Cerebellar nuclear complex (tissue), 1 donor: ENCODE results near the gene HEATR1.
A peak's percentile ranks its signal among the peaks of the same experiment; 100 is the strongest.
"Not testable (repeated sequence)": the region's sequence is repeated elsewhere in the genome, so short reads cannot be mapped to it uniquely, and the experiment has no call there.

Experiments
- DNase-seq, 2 experiments: peaks; one replicate each; lab custom pipeline; 2025; lab: John Stamatoyannopoulos, UW

HEATR1 gene, protein sequence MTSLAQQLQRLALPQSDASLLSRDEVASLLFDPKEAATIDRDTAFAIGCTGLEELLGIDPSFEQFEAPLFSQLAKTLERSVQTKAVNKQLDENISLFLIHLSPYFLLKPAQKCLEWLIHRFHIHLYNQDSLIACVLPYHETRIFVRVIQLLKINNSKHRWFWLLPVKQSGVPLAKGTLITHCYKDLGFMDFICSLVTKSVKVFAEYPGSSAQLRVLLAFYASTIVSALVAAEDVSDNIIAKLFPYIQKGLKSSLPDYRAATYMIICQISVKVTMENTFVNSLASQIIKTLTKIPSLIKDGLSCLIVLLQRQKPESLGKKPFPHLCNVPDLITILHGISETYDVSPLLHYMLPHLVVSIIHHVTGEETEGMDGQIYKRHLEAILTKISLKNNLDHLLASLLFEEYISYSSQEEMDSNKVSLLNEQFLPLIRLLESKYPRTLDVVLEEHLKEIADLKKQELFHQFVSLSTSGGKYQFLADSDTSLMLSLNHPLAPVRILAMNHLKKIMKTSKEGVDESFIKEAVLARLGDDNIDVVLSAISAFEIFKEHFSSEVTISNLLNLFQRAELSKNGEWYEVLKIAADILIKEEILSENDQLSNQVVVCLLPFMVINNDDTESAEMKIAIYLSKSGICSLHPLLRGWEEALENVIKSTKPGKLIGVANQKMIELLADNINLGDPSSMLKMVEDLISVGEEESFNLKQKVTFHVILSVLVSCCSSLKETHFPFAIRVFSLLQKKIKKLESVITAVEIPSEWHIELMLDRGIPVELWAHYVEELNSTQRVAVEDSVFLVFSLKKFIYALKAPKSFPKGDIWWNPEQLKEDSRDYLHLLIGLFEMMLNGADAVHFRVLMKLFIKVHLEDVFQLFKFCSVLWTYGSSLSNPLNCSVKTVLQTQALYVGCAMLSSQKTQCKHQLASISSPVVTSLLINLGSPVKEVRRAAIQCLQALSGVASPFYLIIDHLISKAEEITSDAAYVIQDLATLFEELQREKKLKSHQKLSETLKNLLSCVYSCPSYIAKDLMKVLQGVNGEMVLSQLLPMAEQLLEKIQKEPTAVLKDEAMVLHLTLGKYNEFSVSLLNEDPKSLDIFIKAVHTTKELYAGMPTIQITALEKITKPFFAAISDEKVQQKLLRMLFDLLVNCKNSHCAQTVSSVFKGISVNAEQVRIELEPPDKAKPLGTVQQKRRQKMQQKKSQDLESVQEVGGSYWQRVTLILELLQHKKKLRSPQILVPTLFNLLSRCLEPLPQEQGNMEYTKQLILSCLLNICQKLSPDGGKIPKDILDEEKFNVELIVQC (N-terminal part only)

DNA sequence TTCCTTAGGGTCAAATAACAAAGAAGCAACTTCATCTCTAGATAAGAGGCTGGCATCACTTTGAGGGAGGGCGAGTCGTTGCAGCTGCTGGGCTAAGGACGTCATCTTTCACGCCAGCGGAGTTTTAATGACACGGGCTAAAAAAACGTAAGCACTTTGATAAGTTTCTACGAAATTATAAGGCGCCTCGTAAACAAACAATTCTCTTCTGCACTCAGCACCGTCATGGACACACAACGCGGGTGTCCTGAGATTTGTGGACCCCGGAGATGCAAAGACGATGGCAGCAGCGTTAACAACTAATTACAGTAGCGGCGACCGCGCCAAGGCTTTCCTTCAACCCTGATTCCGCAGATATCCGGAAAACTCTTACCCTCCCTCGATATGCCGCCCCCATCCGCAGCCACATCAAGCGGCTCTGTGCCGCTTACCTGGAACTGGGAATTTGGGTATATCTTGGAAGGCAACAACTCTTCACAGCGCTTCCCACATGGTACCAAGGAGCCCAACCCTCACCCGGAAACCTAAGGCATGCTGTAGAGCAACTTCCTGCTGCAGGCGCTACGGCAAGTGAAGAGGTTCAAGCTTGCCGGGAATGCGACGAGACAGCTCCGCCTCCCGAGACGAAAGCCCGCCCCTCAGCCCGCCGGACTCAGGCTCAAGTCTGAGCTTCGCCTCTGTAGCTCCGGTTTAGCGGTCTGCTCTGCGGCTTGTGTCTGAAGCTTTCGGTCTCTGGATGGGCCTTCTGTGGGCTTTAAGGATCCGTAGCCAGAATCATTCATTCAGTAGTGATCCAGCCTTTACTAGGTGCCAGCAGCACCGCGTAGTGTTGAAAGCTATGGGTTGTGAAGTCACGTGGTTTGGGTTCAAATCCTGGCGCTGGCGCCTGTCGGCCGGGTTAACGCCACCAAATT, at the start of gene HEATR1:
HEATR1 (minus strand) TSS at position 526 of the 914 bp plus-strand sequence; CDS start at position 105, 421 bp downstream.
- DNase-seq: peak; percentile 57 to 78

DNA sequence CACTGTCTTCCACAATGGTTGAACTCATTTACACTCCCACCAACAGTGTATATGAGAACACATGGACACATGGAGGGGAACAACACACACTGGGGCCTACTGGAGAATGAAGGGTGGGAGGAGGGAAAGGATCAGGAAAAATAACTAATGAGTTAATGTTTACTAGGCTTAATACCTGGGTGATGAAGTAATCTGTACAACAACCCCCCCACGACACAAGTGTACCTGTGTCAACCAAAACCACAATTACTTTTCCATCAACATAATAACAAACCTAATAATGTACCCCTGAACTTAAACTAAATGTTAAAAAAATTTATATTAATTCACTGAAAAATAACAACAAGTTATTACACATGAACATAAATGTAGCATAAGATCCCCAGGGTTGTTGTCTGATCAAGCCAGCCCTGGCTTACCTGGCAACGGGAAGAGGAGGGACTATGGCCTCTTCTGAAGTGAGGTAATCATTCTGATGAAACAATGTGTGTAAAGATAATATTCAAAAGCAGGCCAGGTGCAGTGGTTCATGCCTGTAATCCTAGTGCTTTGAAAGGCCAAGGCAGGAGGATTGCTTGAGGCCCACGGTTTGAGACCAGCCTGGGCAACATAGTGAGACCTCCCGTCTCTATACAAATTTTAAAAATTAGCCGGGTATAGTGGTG, 40.8 kb upstream of the HEATR1 start:
- DNase-seq: no peak

DNA sequence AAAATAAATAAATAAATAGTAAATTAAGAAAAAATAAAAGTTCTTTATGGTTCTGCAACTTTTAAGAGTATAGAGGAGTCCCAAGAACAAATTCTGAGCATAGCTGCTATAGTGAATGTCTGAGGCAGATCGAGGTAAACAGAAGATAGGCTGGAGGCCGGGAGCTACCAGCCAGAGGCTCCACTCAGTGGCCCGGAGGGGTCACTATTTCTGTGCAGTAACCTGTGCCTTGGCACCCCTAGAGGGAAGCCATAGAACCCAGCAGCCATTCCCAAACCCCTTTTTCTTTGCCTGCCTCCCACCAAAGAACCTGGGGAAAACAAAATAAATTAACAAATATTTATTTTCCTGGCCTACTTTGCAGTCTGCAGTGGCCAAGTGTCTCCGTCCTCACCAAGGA, 38.4 kb upstream of the HEATR1 start:
- DNase-seq: no peak

DNA sequence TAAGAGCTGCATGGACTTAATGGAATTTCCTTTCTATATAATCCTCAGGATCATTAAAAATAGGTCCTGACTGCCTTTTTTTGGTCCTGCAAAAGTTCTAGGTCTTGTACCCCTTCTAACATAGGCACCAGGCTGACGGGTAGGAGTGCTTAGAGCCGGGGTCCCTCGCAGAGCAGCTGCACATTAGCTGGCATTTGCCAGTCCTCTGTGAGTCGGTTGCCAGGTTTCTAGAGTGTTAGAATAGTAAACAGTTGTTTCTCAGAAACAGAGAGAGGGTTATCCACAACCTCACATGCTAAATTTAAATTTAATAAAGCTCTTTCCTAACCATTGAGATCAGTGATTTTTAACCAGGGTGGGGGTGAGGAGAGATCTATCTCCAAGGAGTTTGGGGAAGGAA, 35.4 kb upstream of the HEATR1 start:
- no peak for DNase-seq

DNA sequence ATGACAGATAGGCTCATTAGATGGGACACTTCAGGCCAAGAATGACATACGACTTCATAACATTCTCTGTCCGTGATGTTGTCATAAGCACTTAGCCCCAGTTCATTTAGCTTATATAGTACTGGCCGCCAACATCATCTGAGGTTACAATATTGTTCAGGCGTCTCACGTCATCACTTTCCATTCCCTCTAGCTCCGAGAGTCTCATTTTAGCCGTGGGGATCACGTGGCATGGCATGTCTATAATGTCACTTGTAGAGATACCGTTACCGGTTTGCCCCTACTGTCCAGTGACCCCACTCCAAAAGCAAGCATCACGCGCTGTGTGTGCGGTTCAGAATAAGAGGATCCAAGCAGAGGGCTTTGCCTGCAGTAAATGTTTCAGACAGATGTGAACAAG, 34.6 kb upstream of the HEATR1 start:
- no peak for DNase-seq

DNA sequence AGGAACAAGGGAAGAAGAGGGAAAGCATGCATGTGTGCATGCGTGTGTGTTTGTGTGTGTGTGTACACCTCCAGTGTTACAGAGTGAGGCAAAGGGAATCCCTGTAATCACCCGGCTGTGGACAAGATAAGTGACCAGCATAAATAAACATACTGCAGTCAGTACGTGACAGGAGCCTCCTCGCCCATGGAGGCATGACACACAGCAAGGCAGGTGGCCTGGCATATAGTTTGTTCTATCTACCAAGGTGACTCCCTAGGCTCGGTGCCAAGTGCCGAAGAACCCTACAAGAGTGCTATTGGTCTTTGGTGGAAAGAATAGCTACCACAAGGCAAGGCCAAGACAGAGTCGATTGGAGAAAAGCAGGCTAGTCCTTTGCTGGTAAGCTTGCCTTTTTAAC, 31.7 kb upstream of the HEATR1 start:
- no peak for DNase-seq

DNA sequence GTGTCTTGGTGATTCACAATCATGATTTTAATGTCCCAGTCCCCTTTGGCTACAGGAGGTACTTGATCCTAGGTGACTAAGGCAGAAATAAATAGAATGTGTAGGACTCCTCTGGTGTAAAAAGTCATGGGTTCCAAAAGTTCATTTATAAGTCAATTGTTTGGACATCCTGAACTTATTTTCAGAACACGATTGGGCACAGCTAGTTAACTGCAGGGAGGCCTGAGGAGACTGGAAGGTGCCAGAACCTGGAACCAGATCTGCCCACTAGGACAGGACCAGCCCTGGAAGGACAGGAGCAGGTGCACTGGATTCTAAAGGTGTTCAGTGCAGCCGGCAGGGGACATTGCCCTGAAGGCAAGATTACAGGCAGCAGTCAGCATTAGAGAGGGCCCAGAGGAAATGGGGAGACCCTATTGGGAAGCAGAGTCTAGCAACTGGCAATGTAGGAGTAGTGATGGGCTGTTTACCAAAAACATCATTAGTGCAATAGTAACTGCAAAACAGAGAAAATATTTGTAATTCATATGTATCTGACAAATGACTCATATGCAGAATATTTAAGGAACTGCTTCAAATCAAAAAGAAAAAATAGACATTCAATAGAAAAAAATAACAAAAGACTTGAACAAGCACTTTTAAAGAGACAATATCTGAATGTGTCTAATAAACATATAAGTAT, 23.6 kb upstream of the HEATR1 start:
- no peak for DNase-seq

DNA sequence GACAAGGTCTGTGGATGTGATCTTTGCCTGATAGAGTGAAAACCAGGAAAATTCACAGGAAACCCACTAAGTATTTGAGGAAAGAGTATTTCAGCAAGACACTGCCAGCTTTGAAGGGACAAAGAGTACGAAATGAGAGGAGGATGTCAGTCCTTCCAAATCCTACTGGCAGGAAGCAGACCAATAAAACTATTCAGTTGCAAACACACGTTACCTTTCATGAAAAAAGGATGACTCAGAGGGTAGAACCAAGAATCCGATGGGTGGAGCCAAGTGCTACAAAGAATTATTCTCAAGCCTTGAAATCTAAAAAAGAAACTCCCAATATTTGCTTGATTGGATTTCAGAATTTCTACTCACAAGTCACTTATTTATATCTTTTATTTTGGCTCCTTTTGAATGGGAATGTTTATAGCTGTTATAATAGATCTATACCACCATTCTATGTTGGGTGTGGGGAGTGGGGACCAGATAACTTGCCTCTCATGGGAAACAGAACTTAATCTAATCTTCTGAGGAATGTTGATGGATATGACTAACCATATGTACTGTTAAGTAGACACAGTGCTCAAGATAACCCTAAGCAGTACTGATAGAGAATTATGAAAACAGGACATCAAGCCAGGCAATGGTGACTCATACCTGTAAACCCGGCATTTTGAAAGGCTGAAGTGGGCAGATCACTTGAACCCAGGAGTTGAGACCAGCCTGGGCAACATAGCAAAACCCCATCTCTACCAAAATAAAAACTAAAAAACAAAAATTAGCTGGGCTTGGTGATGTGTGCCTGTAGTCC, 19.3 kb upstream of the HEATR1 start:
- no peak for DNase-seq

DNA sequence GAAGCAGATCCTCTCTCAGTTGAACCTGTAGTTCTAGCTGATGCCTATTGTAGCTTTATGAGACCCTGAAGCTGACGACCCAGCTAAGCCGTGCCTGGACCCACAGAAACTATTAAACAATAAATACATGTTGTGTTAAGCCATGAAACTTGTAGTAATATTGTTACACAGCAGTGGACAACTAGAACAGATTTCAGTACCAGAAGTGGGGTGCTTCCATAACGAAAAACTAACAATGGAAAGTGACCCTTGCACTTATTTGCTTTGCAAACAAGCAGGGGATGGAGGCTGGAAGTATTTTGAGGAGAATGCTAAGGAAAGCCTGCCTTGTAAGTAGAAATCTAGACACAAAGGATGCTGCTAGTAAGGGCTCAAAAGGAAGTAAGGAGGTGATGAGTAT, 18.1 kb upstream of the HEATR1 start:
- no peak for DNase-seq

DNA sequence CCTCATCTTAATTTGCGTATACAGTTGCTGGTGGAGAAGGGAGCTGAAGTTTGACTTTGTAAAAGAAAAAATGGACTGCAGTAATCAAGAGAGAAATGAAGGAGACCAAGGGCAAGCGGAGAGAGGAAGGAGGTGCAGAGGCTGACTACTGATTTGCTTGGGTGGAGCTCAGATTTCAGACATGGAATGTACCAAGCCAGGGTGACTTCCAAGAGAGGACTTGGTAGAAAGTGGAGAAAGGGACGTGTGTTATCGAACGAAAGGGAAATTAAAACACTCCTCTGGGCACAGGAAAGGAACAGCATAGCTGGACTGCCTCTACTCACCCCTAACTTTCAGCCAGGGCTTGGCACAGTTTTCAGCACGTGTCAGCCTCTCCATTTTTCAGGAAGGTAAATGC, 15.1 kb upstream of the HEATR1 start:
- DNase-seq: no peak

DNA sequence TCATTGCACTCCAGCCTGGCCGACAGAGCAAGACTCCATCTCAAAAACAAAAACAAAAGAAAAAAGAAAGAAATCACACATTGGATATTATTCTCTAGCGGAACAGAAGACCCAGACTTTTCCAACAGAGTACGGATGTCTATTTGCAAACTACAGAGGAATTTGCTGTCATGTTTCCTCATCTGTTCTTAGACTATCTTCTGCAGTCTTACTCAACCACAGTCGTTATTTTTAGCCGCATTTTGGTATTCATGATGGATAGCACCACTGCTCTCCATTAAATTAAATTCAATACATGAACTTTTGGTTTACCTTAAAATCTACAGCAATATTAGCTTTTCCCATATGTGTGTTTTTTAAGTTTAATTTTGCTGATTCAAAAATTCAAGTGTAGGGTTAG, 14.2 kb upstream of the HEATR1 start:
- no peak for DNase-seq

DNA sequence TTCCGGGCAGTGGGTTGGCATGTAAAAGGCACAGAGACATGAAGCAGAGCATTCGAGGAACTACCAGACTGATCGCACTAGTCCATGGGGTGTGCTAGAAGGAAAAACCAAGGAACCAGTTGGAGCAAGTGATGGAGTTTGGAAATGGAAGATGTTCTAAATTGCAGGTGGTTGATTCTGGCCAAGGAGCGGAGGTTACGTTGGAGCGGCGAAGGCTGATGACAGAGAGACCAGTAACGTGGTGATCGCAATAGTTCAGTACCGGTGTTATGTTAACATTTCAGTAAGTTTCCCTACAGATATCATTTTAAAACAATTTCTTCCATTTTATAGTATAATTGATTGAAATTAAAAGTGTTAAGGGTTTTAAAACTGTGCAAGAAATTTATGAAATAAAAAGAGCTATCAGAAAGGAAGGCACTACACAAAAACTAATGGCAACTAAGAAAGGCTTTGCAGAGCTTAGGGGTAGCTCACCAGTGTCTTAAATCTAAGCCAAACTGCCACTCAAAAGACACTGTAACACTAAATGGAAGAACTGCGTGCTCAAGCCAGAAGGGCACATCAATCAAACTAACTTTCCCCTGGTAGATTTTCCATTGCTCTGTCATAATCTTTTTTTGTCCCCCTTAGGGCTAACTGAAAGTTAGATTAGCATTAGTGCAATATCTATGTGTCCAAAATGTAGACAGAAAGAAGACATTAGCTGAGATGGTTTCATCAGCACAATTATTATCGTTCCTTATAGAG, 11.3 kb upstream of the HEATR1 start:
- DNase-seq: no peak

DNA sequence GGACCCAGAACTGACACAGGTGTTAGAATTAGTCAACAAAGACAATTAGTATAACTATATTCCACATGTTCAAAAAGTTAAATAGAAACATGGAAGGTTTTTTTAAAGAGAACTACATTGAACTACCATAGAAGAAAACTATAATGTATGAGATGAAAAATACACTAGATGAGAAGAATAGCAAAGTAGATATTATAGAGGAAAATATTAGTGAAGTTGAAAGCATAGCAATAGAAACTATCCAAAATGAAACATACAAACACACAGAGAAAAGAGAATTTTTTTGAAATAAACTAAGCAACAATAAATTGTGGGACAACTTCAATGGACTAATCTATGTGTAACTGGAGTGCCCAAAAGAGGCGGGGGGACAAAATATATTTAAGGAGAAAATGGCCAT, 8.0 kb upstream of the HEATR1 start:
- no peak for DNase-seq

DNA sequence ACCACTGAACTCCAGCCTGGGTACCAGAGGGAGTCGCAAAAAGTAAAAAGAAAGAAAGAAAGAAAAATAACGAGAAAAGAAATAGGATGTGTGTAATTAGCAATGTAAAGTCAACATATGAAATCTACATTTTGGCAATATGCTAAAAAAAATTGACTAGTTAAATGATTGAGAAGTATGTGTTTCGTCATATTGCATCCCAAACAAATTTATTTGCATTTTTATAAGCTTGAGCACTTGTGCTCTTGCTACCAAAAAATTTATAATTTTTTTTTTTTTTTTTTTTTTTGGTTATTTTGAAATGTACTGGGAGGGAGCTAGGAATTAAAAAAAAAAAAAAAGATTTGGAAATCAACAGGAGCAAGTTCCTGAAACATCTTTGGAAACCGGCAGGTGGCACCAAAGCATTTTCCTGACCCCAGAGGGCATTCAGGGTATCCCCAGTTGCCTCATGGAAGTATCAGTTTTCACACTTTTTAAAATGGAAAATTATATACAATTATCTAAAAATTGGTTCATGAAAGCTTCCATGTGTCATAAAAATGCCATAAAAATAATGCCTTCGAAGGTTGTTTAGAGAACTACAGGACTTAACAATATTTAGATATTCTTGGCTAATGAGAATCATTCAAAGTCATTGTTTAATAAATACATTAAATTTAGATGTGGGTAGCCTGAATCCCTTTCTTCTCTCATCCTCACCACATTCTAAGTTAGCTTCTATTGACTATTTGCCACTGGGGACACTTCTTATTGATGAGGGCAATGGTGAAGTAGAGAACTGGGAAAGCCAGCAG, 4.8 kb upstream of the HEATR1 start:
- DNase-seq: no peak

DNA sequence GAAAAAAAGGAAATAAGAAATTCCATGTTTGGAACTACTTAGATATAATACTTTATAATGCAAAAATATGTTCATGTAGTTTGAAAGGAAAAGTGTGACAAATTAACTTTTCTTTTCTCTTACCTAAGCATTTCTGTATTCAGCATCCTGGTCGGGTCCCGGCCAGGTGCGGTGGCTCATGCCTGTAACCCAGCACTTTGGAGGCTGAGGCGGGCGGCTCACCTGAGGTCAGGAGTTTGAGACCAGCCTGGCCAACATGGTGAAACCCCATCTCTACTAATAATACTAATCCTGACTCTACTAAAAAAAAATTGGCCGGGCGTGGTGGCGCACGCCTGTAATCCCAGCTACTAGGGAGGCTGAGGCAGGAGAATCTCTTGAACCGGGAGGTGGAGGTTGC, 3.3 kb upstream of the HEATR1 start:
- DNase-seq: not testable (repeated sequence)

DNA sequence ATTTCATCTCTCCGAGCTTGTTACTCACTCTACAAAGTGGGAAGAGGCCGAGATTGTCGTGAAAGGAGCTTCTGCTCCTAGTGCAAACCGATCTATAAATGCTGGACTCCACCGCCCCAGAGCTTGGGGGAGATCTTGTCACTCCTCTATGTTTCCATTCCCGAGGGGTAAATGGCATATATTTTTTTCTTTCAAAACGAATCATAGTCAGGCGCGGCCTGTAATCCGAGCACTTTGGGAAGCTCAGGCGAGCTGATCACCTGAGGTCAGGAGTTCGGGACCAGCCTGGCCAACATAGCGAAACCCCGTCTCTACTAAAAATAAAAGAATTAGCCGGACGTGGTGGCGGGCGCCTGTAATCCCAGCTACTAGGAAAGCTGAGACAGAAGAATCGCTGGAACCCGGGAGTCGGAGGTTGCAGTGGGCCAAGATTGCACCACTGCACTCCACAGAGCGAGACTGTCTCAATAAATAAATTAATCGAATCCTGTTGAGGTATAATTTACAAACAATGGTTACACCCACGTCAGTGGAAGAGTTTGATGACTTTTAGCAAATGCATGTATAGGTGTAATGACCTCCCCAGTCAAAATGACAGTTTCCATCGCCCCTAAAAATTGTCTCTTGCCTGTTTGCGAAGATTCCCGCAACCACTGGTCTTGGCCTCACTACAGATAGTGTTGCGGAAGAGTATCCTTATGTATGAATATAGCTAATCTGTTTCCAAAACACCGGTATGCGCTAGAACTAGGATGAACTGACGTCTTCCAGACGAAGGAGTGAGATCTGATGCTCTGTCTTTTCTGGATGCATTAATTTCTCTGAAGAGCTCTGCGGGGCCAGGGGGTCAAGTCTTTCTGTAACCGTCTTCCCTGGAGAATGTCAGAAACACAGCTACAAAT, 840 bp upstream of the HEATR1 start:
- no peak for DNase-seq

DNA sequence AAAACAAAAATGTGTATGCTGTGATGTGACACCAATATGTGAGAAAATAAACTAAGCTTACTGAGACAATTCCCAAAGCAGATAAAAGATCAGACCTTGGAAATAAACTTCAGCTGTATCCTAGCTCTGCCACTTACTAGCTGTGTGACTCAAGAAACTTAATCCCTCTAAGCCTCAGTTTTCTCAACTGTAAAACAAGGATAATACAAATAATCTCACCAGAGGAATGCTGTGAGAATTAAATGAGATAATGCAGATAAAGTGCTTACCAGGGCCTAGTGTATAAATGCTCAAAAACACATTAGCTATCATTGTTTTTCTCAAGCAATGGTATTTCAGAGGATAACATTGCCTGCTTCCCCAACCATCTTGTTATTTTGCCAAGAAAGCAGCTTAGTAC, 2.1 kb downstream of the HEATR1 start:
- no peak for DNase-seq
